AG04449 (cell line): Measurements from ENCODE around the gene CCDC92.
A peak's percentile ranks its signal among the peaks of the same experiment; 100 is the strongest.

Experiments
- CTCF ChIA-PET: fragments of 350-600 bp; formaldehyde crosslinking; extraction: SDS; loops from one replicate; lab custom pipeline; 2021; ENCODE audit warnings: antibody characterized with exemption; lab: Yijun Ruan, JAX
- POLR2A ChIA-PET: fragments of 400-600, 350-600 bp; formaldehyde crosslinking; extraction: SDS; loops from one replicate; lab custom pipeline; 2020; ENCODE audit warnings: antibody characterized with exemption, inconsistent platforms; lab: Yijun Ruan, JAX
- DNase-seq: peaks from one replicate; pipeline ENCODE4 v3.0.0-alpha.2; 2010; ENCODE audit warnings: low read depth, low spot score
- H3K4me3 ChIP-seq: 2 replicates; pipeline ENCODE4 v1.5.1; 2011; ENCODE audit warnings: low read depth, mild to moderate bottlenecking, control low read depth, low read length
- CTCF ChIP-seq: IDR thresholded peaks from one replicate; pipeline ENCODE4 v1.5.1; 2011; ENCODE audit warnings: mild to moderate bottlenecking, moderate library complexity, low read length, control low read depth, inconsistent platforms; ENCODE audit not compliant: insufficient read depth; ENCODE audit errors: missing control alignments

The CCDC92 gene

GRCh38 chr12:123907726-123908476 is 64.7 kb downstream of the CCDC92 start:
- ChIA-PET CTCF (interaction anchor here (0.6 kb wide), 1 partner anchor 11 kb away, joined by 3 read pairs; no protein-coding TSS in a partner anchor), POLR2A (no interaction called here)

GRCh38 chr12:123906711-123907420 is 65.8 kb downstream of the CCDC92 start:
- DNase-seq, result no peak
- H3K4me3 ChIP-seq, result no peak overlapping the region
- TF ChIP-seq CTCF, result no peak
- CTCF ChIA-PET, result interaction anchor here (0.6 to 4.4 kb wide), 5 partner anchors 8 to 861 kb away, joined by 3 to 51 read pairs (median 22); no protein-coding TSS in a partner anchor
- POLR2A ChIA-PET, result no interaction called here

More at GRCh38 chr12:123907726-123908476, 64.7 kb downstream of the CCDC92 start:
- TF ChIP-seq CTCF, result no peak
- H3K4me3 ChIP-seq, result peak overlapping the region; percentile 42
- no peak for DNase-seq

- DNase-seq, result no peak
- TF ChIP-seq CTCF, result peak; percentile 67
- POLR2A ChIA-PET, result no interaction called here
- CTCF ChIA-PET, result interaction anchor here (0.6 to 4.4 kb wide), 30 partner anchors 8 to 862 kb away, joined by 3 to 51 read pairs (median 6); no protein-coding TSS in a partner anchor
- no peak overlapping the region for H3K4me3 ChIP-seq
Measured at GRCh38 chr12:123905319-123905925, 67.2 kb downstream of the CCDC92 start.

GRCh38 chr12:123903301-123904065 is 69.1 kb downstream of the CCDC92 start:
- no peak overlapping the region for H3K4me3 ChIP-seq
- no peak for DNase-seq
- ChIA-PET POLR2A (no interaction called here), CTCF (interaction anchor here (1.0 to 4.4 kb wide), 10 partner anchors 11 to 95 kb away, joined by 3 to 51 read pairs (median 14); no protein-coding TSS in a partner anchor)
- no peak for TF ChIP-seq CTCF

GRCh38 chr12:123902821-123903220 is 69.8 kb downstream of the CCDC92 start:
- DNase-seq, result no peak
- H3K4me3 ChIP-seq, result no peak overlapping the region
- TF ChIP-seq CTCF, result no peak
- ChIA-PET POLR2A (no interaction called here), CTCF (interaction anchor here (3.0 to 4.4 kb wide), 6 partner anchors 11 to 83 kb away, joined by 9 to 51 read pairs (median 26); no protein-coding TSS in a partner anchor)
